Liver (tissue), 3 donors: Measurements from ENCODE around the gene DSC2.
"Not testable (repeated sequence)": the region's sequence is repeated elsewhere in the genome, so short reads cannot be mapped to it uniquely, and the experiment has no call there.

Experiments used
- ATF3 ChIP-seq: IDR thresholded peaks from 2 replicates; pipeline ENCODE4 v1.6.1; 2016; ENCODE audit warnings: antibody characterized with exemption
- CTCF ChIP-seq: fragments of 150-350 bp; IDR thresholded peaks from 2 replicates; pipeline ENCODE4 v1.5.1; 2017; ENCODE audit warnings: improper control_type of control experiment, low read depth, low read length; ENCODE audit not compliant: missing input control
- donor health status: healthy.
- donor health status: healthy.

GRCh38 chr18:31011455-31011854 is 90.8 kb downstream of the DSC2 start:
- TF ChIP-seq CTCF, ATF3: not testable (repeated sequence)
